Limb (tissue), 2 donors: ENCODE measurements around the gene CABLES1.
"Not testable (repeated sequence)": the region's sequence is repeated elsewhere in the genome, so short reads cannot be mapped to it uniquely, and the experiment has no call there.

ENCODE experiments used
- DNase-seq, 2 donors: peaks; one replicate each; pipeline ENCODE4 v3.0.0-alpha.2; 2016; ENCODE audit errors: extremely low spot score in 2 of 2

CABLES1 gene

GRCh38 chr18:23134780-23135549 lies at the start of gene CABLES1:
CABLES1 (plus strand) TSS chr18:23135485; CDS start chr18:23135763, 278 bp downstream.
- peak in 1 of 2 donors; percentile 79 for DNase-seq

GRCh38 chr18:23087352-23087751 lies 47.9 kb upstream of the CABLES1 start:
- no peak for DNase-seq

- no peak for DNase-seq
Measured at GRCh38 chr18:23088310-23088709, 47.0 kb upstream of the CABLES1 start.

GRCh38 chr18:23091017-23091993 lies 44.0 kb upstream of the CABLES1 start:
- not testable (repeated sequence) for DNase-seq

- no peak for DNase-seq
Measured at GRCh38 chr18:23092121-23092520, 43.2 kb upstream of the CABLES1 start.

- not testable (repeated sequence) for DNase-seq
Measured at GRCh38 chr18:23093130-23093529, 42.2 kb upstream of the CABLES1 start.

- DNase-seq, result no peak
Measured at GRCh38 chr18:23093772-23094171, 41.5 kb upstream of the CABLES1 start.

- no peak for DNase-seq
Measured at GRCh38 chr18:23094411-23095190, 40.7 kb upstream of the CABLES1 start.

GRCh38 chr18:23095463-23095862 lies 39.8 kb upstream of the CABLES1 start:
- DNase-seq, result no peak

- DNase-seq, result not testable (repeated sequence)
Measured at GRCh38 chr18:23097016-23097415, 38.3 kb upstream of the CABLES1 start.

- DNase-seq, result no peak
Measured at GRCh38 chr18:23099621-23100020, 35.7 kb upstream of the CABLES1 start.

GRCh38 chr18:23101861-23102432 lies 33.3 kb upstream of the CABLES1 start:
- no peak for DNase-seq

- DNase-seq, result no peak
Measured at GRCh38 chr18:23102493-23103261, 32.6 kb upstream of the CABLES1 start.

- no peak for DNase-seq
Measured at GRCh38 chr18:23103449-23103848, 31.8 kb upstream of the CABLES1 start.

GRCh38 chr18:23105030-23105429 lies 30.3 kb upstream of the CABLES1 start:
- no peak for DNase-seq

GRCh38 chr18:23105581-23106219 lies 29.6 kb upstream of the CABLES1 start:
- DNase-seq, result no peak

GRCh38 chr18:23106575-23106974 lies 28.7 kb upstream of the CABLES1 start:
- no peak for DNase-seq

- DNase-seq, result no peak
Measured at GRCh38 chr18:23107718-23108117, 27.6 kb upstream of the CABLES1 start.

GRCh38 chr18:23108496-23108895 lies 26.8 kb upstream of the CABLES1 start:
- DNase-seq, result no peak

GRCh38 chr18:23109163-23109562 lies 26.1 kb upstream of the CABLES1 start:
- DNase-seq, result not testable (repeated sequence)
